SH-SY5Y (cell line): ENCODE data around the gene DHH.

Source experiments
- GATA2 ChIP-seq: IDR thresholded peaks from 2 replicates; pipeline ENCODE4 v1.6.1; 2011; ENCODE audit warnings: mild to moderate bottlenecking, low read depth, low read length
- GATA3 ChIP-seq: IDR thresholded peaks from 2 replicates; pipeline ENCODE4 v1.6.1; 2011; ENCODE audit warnings: low read depth, mild to moderate bottlenecking, low read length, moderate library complexity

DNA sequence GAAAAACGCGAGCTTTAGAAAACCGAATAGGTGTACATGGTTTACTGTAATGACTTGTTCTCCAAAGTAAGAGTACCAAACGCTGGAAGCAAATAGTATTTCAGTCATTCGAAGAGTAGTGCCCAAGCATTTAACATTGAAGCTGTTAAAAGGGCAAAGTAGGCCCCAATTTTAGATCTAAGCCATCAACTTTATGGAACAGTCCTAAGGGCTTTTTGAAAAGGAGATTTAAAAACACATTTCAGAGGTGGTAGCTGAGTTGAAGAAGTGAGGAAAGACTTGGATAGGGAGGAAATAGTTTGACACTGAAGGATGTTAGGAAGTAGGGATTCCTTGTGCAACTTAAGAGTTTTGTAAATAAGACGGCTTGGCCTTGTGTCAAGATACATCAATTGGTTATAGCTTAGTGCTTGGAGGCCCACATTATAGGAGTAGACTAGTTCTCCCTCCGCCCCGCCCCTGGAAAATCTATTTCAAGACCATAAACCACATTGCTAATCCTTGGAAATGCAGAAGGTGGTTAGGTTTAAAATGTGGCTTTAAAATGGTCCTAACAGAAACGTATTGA lies 37.4 kb upstream of the DHH start:
- TF ChIP-seq GATA2: no peak
- TF ChIP-seq GATA3: no peak
